ENCODE measurements around the gene CINP. TPM values are rescaled to one million over a fixed set of nuclear protein-coding genes. Genes with fewer than 3 reads are reported as not detected.

The CINP gene
- total RNA-seq, 2 donors from 2014 or later: 38.5 to 39.1 TPM

DNA sequence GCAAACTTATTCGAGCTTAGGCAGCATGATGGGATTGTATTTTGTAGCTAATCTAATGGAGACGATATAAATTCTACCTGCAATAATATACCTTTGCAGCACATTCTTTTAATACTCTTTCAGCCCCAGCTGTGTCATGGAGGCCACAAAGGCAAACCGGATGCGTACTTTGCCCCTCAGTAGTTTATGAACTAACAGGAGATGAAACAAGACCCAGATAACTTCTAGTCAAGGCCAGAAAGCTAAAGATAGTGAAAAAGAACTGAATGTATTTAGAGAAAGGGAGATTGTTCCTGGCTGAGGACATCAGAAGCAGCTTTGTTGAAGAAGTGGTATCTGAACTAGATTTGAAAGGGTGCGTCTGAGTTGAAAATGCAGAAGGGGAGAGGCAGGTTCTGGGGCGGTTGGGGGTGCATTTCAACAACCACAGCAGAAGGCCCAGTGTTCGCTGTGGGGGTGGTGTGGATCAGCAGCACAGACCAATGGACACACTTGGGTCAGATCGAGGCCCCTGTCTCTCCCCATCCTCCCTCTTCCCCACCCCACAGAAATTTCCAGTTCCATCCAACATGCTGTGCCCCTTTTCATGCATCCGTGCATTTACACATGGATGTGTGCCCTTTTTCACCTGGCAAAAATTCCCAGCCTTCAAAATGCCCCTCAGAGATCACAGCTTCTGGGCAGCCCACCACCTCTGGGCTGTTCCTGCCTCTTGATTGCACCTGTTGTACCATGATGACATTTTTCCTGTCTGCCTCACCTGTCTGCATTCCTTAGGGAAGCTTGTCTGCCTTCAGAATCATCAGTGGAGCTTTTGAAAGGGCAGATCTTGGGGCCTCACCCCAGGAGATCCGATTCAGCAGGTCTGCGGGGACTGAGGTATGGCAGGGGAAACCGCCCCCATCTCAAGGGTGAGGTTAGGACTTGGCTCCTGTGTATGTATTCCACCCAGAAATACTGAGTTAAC lies 41.0 kb downstream of the CINP start:
- Mint-ChIP-seq H3K4me3 (no peak overlapping the region), H3K27ac (peak overlapping the region; percentile 16 to 17), H3K4me1 (ENCODE audit: low read depth in 2 of 2) (peaks cover 22 to 35% of the 10 kb centered on the region in 2 donors), H3K9me3 (no peaks in the 10 kb centered on the region), H3K27me3 (no peaks in the 10 kb centered on the region), H3K36me3 (no peaks in the 10 kb centered on the region)
- no peak for DNase-seq (ENCODE audit: low spot score)
- no peak for ATAC-seq

DNA sequence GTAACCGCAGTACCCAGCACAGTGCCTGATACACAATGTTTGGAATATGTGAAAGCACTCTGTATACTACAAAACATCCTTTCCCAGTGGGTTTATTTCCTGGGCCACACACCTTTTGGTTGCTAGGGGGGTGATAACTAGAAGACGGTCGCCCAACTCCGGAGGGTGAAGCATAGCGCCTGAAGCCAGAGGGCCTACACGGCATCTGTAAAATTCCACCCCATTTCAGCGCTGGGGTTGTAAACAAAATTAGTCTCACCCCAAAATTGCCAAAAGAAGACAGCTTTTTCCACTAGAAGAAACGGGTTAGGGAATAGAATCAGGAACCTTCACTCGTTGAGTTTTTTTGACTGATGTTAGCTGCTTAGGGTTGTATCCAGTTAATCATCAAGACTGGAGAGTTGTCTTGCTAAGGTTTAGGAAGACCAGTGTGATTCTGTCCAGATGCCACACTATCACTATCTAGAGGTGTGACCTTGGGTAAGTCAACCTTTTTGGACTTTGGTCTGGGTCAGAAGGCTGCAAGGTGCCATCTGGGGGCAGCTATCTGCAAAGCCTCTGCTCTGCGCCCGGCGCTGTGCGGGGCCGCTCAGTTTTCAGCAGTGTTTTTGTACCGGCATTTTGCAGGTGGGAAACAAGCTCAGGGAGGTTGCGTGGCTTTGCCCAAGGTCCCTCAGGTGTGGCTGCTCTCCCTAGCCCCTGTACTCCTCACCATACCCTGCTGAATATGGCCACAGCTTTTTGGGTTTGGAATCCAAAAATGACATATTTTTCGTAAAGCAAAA lies 41.8 kb downstream of the CINP start:
- no peaks in the 10 kb centered on the region for H3K36me3 Mint-ChIP-seq
- H3K27ac Mint-ChIP-seq: peak overlapping the region; percentile 89 to 97
- H3K27me3 Mint-ChIP-seq: no peaks in the 10 kb centered on the region
- no peaks in the 10 kb centered on the region for H3K9me3 Mint-ChIP-seq
- H3K4me3 Mint-ChIP-seq: peak overlapping the region; percentile 92
- H3K4me1 Mint-ChIP-seq (ENCODE audit: low read depth in 2 of 2): peaks cover 24 to 37% of the 10 kb centered on the region in 2 donors
- ATAC-seq: no peak
- no peak for DNase-seq (ENCODE audit: low spot score)

DNA sequence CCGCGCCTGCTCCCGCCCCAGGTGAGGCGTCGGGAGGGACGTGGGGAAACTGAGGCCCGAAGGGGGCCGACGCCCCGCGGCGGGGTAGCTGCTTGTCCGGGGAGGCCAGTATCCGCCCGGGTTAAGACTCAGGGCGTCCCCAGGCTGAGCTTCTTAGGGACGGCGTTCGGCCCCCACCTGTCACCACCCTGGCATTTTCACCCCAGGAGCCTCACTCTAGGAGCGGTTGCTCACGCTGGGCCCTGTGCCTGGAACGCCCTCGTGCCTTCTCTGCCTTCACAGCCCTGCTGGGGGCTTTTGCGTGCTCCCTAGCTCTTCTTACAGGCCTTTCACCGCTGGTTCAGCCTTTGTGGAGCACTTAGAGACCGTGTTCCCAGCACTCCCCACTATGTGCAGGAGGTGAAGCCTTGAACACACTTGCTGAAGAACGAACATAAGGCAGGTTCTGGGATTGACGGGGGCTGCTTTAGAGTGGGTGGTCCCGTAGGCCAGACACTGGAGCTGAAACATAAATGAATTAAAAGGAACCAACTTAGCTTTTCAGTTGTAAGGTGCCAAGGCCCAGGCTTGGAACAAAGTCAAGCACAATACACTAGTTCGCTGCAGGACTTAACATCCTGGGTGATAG lies 42.5 kb downstream of the CINP start:
- Mint-ChIP-seq H3K27me3 (no peaks in the 10 kb centered on the region), H3K4me3 (peak overlapping the region; percentile 92), H3K36me3 (no peaks in the 10 kb centered on the region), H3K4me1 (ENCODE audit: low read depth in 2 of 2) (peaks cover 28 to 41% of the 10 kb centered on the region in 2 donors), H3K27ac (peak overlapping the region; percentile 89 to 97), H3K9me3 (no peaks in the 10 kb centered on the region)
- ATAC-seq (peak; percentile 24 to 54), DNase-seq (ENCODE audit: low spot score) (no peak)

DNA sequence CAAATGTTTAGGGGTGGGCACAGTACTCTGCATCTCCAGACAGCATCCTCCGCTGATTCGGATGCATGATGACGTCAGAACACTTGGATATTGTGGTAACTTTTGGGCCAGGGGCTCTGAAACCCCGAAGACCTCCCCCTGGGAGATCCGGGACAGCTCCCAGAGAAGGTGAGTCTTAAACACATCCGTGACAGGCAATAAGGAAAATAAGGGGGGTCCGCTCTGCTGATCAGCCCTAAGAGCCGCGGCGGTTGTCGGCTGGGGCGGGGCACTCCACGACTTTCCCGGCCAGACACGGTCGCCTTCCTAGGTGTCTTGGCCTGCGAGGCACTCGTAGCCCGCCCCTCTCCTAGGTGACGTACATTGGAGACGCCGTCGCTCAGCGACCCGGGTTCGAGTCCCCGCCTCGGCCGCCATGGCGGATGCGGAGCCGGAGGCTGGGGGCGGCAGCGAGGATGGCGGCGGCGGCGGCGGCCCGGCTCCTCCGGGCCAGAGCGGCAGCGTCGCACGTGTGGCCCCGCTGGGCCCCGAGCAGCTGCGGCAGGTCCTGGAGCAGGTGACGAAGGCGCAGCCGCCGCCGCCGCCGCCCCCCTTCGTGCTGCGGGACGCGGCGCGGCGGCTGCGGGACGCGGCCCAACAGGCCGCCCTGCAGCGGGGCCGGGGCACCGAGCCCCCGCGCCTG lies 43.2 kb downstream of the CINP start, which contains the start of gene ZNF839:
Gene ZNF839, plus strand, starts transcription at position 396 of the 682 bp plus-strand sequence. Its CDS starts 20 bp downstream, at position 416.
- Mint-ChIP-seq H3K27me3 (no peaks in the 10 kb centered on the region), H3K27ac (peak within 1 kb of the TSS; percentile 89 to 97), H3K4me3 (peak within 1 kb of the TSS; percentile 93), H3K9me3 (no peaks in the 10 kb centered on the region), H3K36me3 (no peaks in the 10 kb centered on the region), H3K4me1 (ENCODE audit: low read depth in 2 of 2) (peaks cover 34 to 48% of the 10 kb centered on the region in 2 donors)
- ATAC-seq (peak; percentile 87 to 91), DNase-seq (ENCODE audit: low spot score) (peak; percentile 95)

DNA sequence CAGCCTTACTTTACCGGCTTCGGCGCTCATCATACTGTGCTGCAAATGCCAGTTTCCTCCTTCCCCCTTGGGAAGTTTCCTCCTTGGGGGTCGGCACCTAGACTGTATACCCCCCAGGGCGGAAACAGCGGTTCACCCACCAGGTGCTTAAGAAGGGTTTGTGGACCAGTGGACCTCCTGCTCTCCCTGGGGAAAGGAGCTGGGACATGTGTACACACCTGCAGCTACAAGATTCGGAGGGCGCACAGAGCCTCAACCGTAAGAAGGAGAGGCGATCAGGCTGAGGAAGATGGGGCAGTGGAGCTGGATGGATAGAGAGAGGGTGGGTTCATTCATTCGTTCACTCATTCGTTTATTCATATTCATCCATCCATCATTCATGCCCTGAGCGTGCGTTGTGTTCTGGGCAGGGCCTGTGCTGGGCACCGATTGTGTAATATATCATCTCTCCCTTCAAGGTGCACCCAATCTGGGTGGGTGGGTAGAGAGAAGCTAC lies 43.9 kb downstream of the CINP start:
- Mint-ChIP-seq H3K9me3 (no peaks in the 10 kb centered on the region), H3K27me3 (no peaks in the 10 kb centered on the region), H3K27ac (peak overlapping the region; percentile 89 to 97), H3K4me3 (peak overlapping the region; percentile 93), H3K4me1 (ENCODE audit: low read depth in 2 of 2) (peaks cover 41 to 54% of the 10 kb centered on the region in 2 donors), H3K36me3 (no peaks in the 10 kb centered on the region)
- no peak for ATAC-seq
- no peak for DNase-seq (ENCODE audit: low spot score)

DNA sequence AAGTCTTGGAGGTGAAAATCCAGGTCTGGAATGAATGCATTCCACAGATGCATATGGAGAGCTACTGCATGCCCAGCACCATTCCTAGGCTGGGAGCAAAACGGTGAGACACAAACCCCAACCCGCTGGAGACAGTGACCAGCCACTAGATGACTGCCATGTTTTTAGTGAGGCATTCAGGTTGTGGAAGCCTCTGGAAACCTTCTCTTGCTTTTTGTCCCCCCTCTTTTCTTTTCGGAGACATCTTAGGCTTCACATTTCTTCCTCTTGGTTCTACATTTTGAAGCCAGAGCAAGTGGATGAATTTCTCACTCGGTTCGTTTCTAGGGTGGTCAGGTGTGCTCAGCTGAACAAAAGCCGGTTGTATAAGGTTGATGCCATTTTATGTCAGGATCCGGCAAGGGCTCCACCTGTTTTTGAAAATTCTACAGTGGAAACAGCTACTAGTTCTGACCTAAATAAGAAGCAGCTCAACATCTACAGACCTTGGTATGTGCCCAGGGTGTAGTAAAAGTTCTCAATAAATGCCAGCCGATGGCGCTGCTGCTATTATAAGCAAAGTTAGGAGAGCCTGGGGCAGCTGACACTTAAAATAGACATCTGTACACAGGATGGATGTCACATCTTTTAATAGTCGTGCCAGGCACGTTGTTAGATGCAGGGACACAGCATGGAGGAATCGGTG lies 45.0 kb downstream of the CINP start:
- Mint-ChIP-seq H3K27ac (peak overlapping the region; percentile 89 to 97), H3K4me1 (ENCODE audit: low read depth in 2 of 2) (peaks cover 45 to 54% of the 10 kb centered on the region in 2 donors), H3K27me3 (no peaks in the 10 kb centered on the region), H3K36me3 (no peaks in the 10 kb centered on the region), H3K4me3 (peak overlapping the region; percentile 93), H3K9me3 (no peaks in the 10 kb centered on the region)
- DNase-seq (ENCODE audit: low spot score): no peak
- no peak for ATAC-seq

DNA sequence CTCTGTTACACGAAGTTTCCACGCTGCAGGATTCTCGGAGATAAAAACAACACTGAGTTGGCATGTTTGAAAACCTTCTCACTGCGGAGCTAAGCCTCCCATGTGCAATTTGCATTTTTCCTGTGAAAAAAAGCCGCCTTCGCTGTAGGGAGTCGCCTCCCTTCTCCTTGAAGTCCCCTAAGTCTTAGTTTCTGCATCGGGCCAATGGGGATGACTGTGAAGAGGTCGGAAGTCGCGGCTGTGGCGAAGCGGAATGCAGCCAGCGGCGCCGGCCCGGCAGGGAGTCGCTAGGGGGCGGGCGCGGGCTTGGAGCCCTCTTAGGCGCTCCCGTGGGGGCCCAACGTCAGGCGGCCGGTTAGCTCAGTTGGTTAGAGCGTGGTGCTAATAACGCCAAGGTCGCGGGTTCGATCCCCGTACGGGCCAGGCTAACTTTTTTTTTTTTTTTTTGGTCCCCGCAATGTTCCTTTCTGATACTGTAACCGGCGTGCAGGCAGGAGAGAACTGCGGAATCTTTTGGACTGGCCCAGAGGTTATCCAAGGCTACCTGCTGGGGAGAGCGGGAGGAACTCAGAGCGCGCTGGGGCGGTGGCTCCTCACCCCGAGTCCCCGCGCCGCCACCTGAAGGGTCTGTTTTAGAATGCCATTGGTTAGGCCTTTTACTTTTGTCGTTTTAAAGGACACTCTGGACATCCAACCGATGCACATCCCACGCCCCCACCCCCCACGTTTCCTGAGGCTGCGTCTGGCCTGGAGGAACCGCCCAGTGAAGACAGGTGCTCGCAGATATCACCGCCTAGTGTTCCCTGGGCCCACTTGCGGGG lies 45.7 kb downstream of the CINP start:
- H3K4me1 Mint-ChIP-seq (ENCODE audit: low read depth in 2 of 2): peaks cover 45 to 54% of the 10 kb centered on the region in 2 donors
- H3K27me3 Mint-ChIP-seq: no peaks in the 10 kb centered on the region

DNA sequence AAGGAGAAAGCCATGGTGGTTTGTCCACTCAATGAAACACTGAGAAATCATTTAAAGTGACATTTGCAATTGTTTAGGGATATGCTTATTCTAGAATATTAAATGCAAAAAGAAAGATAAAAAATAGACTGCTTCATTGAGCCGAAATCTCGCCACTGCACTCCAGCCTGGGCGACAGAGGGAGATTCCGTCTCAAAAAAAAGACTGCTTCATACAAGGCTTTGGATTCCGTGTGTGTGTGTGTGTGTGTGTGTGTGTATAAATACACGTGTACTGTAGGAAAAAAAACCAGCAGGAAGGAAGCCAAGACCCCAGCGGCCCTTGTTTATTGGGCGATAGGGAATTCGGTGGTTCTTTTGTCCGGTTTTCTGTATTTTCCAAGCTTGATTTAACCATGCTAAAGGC lies 46.4 kb downstream of the CINP start:
- ATAC-seq: no peak
- peak overlapping the region; percentile 89 to 97 for H3K27ac Mint-ChIP-seq
- no peaks in the 10 kb centered on the region for H3K27me3 Mint-ChIP-seq
- H3K36me3 Mint-ChIP-seq: no peaks in the 10 kb centered on the region
- H3K4me3 Mint-ChIP-seq: peak overlapping the region; percentile 93
- DNase-seq (ENCODE audit: low spot score): no peak
- H3K4me1 Mint-ChIP-seq (ENCODE audit: low read depth in 2 of 2): peaks cover 45 to 52% of the 10 kb centered on the region in 2 donors
- H3K9me3 Mint-ChIP-seq: no peaks in the 10 kb centered on the region

More for the DNA sequence above, 45.7 kb downstream of the CINP start:
- H3K27ac Mint-ChIP-seq: peak overlapping the region; percentile 89 to 97
- H3K36me3 Mint-ChIP-seq: no peaks in the 10 kb centered on the region
- peak overlapping the region; percentile 93 for H3K4me3 Mint-ChIP-seq
- DNase-seq (ENCODE audit: low spot score) (peak; percentile 95), ATAC-seq (peak; percentile 85 to 89)
- no peaks in the 10 kb centered on the region for H3K9me3 Mint-ChIP-seq

DNA sequence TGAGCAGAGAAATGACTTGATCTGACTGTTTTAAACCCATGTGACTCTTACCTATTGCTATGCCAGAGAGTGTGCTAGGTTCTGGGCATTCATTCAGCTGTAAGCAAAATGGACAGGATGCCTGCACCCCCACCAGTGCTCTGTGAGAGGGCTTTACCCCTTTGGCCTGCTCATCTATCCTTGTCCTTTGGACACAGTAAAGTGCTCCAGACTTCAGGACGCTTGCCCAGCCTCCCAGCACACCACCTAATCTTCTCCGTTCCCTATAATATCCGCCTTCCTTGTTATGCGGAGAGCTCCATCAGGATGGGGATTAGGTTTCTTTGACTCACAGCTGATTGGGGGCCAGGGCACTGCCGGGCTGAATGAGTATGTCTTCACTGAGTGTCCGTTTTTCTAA lies 47.6 kb downstream of the CINP start:
- Mint-ChIP-seq H3K27ac (peak overlapping the region in 1 of 2 donors; percentile 75), H3K36me3 (no peaks in the 10 kb centered on the region), H3K9me3 (no peaks in the 10 kb centered on the region), H3K4me3 (peak overlapping the region; percentile 97), H3K27me3 (no peaks in the 10 kb centered on the region), H3K4me1 (ENCODE audit: low read depth in 2 of 2) (peaks cover 43 to 45% of the 10 kb centered on the region in 2 donors)
- no peak for DNase-seq (ENCODE audit: low spot score)
- ATAC-seq: no peak

DNA sequence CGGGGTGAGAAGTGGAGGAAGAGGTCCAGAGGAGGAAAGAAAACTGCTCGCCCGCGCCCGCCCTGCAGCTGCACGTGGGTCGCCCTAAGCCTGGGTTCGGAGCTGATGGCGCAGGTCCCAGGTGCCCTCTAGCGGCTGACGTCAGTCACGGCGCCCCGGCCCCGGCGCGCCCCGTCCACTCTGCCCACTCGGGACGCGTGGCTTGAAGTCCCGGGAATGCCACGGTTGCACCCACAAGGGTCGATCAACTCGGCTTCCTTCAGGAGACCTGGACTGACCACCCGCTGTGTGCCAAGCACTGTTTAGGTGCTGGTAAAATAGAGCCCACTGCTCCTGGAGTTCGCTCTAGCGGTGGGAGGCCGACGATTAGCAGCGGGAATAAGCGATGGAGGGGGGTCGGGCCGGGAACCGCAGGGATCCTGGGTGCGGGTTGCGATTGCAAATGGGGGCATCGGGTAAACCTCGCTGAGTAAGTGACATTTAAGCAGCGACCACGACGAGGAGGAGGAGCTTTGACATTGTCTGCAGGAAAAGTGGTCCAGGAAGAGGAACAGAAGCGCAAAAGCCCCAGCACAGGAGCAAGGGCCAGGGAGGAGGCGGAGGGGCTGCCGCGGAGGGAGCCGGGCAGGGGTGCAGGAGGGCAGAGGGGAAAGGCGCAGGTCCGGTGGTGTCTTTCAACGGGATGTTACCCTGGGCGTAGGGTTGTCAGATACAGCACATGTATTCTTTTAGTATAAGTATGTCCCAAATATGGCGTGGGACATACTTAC lies 48.3 kb downstream of the CINP start:
- Mint-ChIP-seq H3K9me3 (no peaks in the 10 kb centered on the region), H3K27me3 (no peaks in the 10 kb centered on the region), H3K36me3 (no peaks in the 10 kb centered on the region), H3K4me3 (peak overlapping the region; percentile 97), H3K4me1 (ENCODE audit: low read depth in 2 of 2) (peaks cover 42 to 45% of the 10 kb centered on the region in 2 donors), H3K27ac (peak overlapping the region; percentile 69 to 75)
- DNase-seq (ENCODE audit: low spot score) (peak; percentile 83), ATAC-seq (peak; percentile 83 to 84)
